Brain microvascular endothelial cell (primary cell): ENCODE results near the gene GLYR1.

ENCODE experiments used
- DNase-seq: peaks from one replicate; pipeline ENCODE4 v3.0.0-alpha.2; 2020
- H3K27ac ChIP-seq: fragments of 250-450 bp; sonication (Bioruptor Pico); 2 replicates; pipeline ENCODE4 v1.5.1; 2020; ENCODE audit warnings: mild to moderate bottlenecking, moderate library complexity
- H3K27me3 ChIP-seq: fragments of 250-450 bp; sonication (Bioruptor Pico); replicated peaks from 2 replicates; pipeline ENCODE4 v1.5.1; 2020; ENCODE audit warnings: mild to moderate bottlenecking
- H3K36me3 ChIP-seq: fragments of 250-450 bp; sonication (Bioruptor Pico); replicated peaks from 2 replicates; pipeline ENCODE4 v1.5.1; 2020; ENCODE audit warnings: mild to moderate bottlenecking
- H3K4me3 ChIP-seq: 2 replicates; pipeline ENCODE4 v1.5.1; 2011; ENCODE audit warnings: low read depth, mild to moderate bottlenecking, control low read depth, low read length, moderate library complexity
- CTCF ChIP-seq: IDR thresholded peaks from 2 replicates; pipeline ENCODE4 v1.5.1; 2011; ENCODE audit warnings: low read depth, mild to moderate bottlenecking, moderate library complexity, low read length, control low read depth, inconsistent platforms; ENCODE audit errors: missing control alignments
- in situ Hi-C: cut with HindIII; loops from 2 replicates; pipeline ENCODE4 v1.10.0; 2017; ENCODE audit warnings: low sequenced_read_pairs, low pct_ligation_motif_present

The GLYR1 gene

GRCh38 chr16:4775005-4775404, 72.1 kb downstream of the GLYR1 start:
- no peaks in the 10 kb centered on the region for H3K27me3 ChIP-seq
- no peak overlapping the region for H3K4me3 ChIP-seq
- H3K27ac ChIP-seq = no peak overlapping the region
- no peak for DNase-seq
- TF ChIP-seq CTCF = no peak
- no peaks in the 10 kb centered on the region for H3K36me3 ChIP-seq
- in situ Hi-C loops = no loop called here

DNA sequence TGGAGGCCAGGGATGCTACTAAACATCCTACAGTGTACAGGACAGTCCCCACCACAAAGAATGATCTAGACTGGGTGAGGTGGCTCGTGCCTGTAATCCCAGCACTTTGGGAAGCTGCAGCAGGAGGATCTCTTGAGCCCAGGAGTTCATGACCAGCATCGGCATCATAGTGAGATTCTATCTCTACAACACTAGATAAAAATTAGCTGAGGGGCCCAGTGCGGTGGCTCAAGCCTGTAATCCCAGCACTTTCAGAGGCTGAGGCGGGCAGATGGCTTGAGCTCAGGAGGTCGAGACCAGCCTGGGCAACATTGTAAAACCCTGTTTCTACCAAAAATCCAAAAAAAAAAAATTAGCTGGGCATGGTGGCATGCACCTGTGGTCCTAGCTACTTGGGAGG, 74.7 kb downstream of the GLYR1 start:
- TF ChIP-seq CTCF = no peak
- H3K27ac ChIP-seq = no peak overlapping the region
- no peaks in the 10 kb centered on the region for H3K36me3 ChIP-seq
- DNase-seq = no peak
- H3K4me3 ChIP-seq = no peak overlapping the region
- H3K27me3 ChIP-seq = no peaks in the 10 kb centered on the region
- in situ Hi-C loops = no loop called here

GRCh38 chr16:4771646-4772045, 75.4 kb downstream of the GLYR1 start:
- no peak for TF ChIP-seq CTCF
- no peak for DNase-seq

DNA sequence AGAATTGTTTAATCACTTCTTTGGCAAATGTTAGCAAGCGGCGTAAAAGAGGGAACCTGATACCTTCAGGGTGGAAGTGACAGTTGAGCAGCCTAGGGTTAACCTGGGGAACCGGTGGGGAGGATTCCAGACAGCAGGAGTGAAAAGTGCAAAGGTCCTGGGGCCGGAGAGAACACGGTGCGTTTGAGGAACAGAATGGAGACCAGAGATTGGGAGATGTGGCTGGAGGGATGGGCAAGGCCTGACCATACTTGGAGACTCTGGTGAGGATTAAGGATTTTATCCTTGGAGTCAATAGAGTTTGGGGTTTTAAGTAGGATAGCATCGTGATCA, 77.8 kb downstream of the GLYR1 start:
- DNase-seq = no peak
- no peak for TF ChIP-seq CTCF
- Histone ChIP-seq H3K27me3 (no peaks in the 10 kb centered on the region), H3K27ac (no peak overlapping the region), H3K36me3 (peaks cover 3% of the 10 kb centered on the region), H3K4me3 (no peak overlapping the region)
- in situ Hi-C loops = no loop called here

More at GRCh38 chr16:4771646-4772045, 75.4 kb downstream of the GLYR1 start:
- Histone ChIP-seq H3K27ac (no peak overlapping the region), H3K27me3 (no peaks in the 10 kb centered on the region), H3K4me3 (no peak overlapping the region), H3K36me3 (no peaks in the 10 kb centered on the region)
- in situ Hi-C loops = no loop called here

DNA sequence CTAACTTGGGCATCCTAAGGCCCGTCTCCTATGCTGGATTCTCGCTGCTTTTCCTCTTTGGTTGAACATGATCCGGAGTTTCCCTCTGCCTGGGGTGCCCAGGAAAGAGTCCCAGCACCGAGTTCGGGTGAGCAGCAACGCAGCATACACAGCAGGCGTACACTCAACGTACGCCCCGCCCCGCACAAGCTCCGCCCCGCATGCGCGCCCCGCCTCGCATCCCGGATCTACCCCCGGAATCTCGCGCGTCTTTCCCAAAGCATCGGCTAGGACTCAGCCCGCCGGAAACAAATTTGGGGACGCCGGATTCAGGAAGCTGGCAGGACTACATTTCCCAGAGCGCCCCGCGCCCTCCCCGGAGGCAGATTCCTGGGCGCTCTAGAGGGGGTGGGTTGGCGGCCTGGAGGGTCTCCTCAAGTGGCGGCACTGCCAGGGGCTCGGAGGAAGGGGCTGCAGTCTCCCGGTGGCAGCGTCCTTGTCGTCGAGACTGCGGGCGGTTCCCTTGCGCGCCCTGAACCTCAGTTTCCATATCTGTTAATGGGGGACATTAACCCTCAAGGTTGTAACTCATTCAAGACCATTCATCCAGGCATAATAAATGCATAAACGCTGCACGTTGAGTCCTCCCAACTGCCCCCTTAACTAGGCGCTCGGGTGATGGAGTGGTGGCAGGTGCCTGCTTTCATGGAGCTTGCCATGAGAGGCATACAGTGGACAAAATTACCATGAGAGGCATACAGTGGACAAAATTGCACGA, 78.4 kb downstream of the GLYR1 start:
- TF ChIP-seq CTCF = no peak
- Histone ChIP-seq H3K27ac (peak overlapping the region; percentile 55), H3K27me3 (no peaks in the 10 kb centered on the region), H3K36me3 (peaks cover 9% of the 10 kb centered on the region), H3K4me3 (peak overlapping the region; percentile 73)
- peak; percentile 96 for DNase-seq
- in situ Hi-C loops = no loop called here

DNA sequence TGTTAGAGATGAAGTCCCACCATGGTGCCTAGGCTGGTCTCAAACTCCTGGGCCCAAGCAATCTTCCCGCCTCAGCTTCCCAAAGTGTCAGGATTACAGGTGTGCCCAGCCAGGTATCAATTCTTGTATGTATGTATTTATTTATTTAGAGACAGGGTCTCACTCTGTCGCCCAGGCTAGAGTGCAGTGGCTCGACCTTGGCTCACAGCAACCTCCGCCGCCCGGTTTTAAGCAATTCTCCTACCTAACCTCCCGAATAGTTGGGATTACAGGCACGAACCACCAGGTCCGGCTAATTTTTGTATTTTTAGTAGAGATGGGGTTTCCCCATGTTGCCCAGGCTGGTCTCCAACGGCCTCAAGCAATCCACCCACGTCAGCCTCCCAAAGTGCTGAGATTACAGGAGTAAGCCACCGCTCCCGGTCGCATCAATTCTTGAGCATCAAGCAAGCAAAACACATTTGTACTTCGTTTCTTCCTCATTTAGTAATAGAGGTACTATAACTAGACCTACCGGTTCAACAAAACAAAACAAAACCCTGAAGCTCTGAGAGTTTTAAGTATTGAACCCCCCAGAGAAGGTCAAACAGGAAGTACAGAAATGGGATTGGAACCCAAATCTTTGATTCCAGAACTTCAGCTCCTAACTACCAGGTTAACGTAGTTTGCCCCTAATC, 79.1 kb downstream of the GLYR1 start:
- H3K4me3 ChIP-seq = peak overlapping the region; percentile 73
- peak; percentile 16 for DNase-seq

More for the DNA sequence above, 79.1 kb downstream of the GLYR1 start:
- in situ Hi-C loops = no loop called here
- TF ChIP-seq CTCF = no peak
- peaks cover 15% of the 10 kb centered on the region for H3K36me3 ChIP-seq
- peak overlapping the region; percentile 55 for H3K27ac ChIP-seq
- no peaks in the 10 kb centered on the region for H3K27me3 ChIP-seq
